ENCODE measurements around the gene MYBBP1A. TPM values are rescaled to one million over a fixed set of nuclear protein-coding genes. Genes with fewer than 3 reads are reported as not detected.

The MYBBP1A gene
- total RNA-seq, 1 experiment from 2014 or later: 163 TPM

- TF ChIP-seq PRDM15 (CRISPR knock-in tag; IDR thresholded peaks at IDR 0.05): no peak
- TF ChIP-seq SMAD3 (CRISPR knock-in tag; IDR thresholded peaks at IDR 0.05; ENCODE audit: borderline replicate concordance): no peak
- no peak for TF ChIP-seq JUN (CRISPR knock-in tag; IDR thresholded peaks at IDR 0.05)
- no peak for TF ChIP-seq TEAD1 (CRISPR knock-in tag; IDR thresholded peaks at IDR 0.05)
- no peak for TF ChIP-seq USF2 (CRISPR knock-in tag; IDR thresholded peaks at IDR 0.05)
- TF ChIP-seq ZNF281 (CRISPR knock-in tag; IDR thresholded peaks at IDR 0.05): no peak
- no peak for TF ChIP-seq HMGXB4 (CRISPR knock-in tag; IDR thresholded peaks at IDR 0.05)
- no peak for TF ChIP-seq JAZF1 (CRISPR knock-in tag; IDR thresholded peaks at IDR 0.05)
- no peak for TF ChIP-seq ZNF416 (CRISPR knock-in tag; IDR thresholded peaks at IDR 0.05)
Observed at GRCh38 chr17:4539025-4539424, 16.2 kb downstream of the MYBBP1A start (continued).

- H3K36me3 Mint-ChIP-seq: peaks cover 19% of the 10 kb centered on the region
- H3K4me3 Mint-ChIP-seq: no peak overlapping the region
- peaks cover 14% of the 10 kb centered on the region for H3K27me3 Mint-ChIP-seq (ENCODE audit: low read depth)
- ATAC-seq (no peak), DNase-seq (ENCODE audit: low spot score) (no peak)
- ChIA-PET POLR2A (interaction anchor here (0.6 to 3.2 kb wide), 5 partner anchors 13 to 241 kb away, joined by 3 to 7 read pairs (median 4); no protein-coding TSS in a partner anchor), CTCF (interaction anchor here (0.7 to 8.2 kb wide), 7 partner anchors 10 to 117 kb away, joined by 3 to 57 read pairs (median 6); partner anchors contain the start of gene SPNS2)
- peaks cover 18% of the 10 kb centered on the region for H3K4me1 Mint-ChIP-seq
- no peak overlapping the region for H3K27ac Mint-ChIP-seq
- no peaks in the 10 kb centered on the region for H3K9me3 Mint-ChIP-seq
- TF ChIP-seq FOXP1 (CRISPR knock-in tag; IDR thresholded peaks at IDR 0.05; ENCODE audit: borderline replicate concordance): no peak
- TF ChIP-seq IRF2 (CRISPR knock-in tag; IDR thresholded peaks at IDR 0.05; ENCODE audit: borderline replicate concordance, low read depth): no peak
- TF ChIP-seq STAT6 (CRISPR knock-in tag; conservative IDR thresholded peaks at IDR 0.05; ENCODE audit: low read depth): no peak
- TF ChIP-seq ZBTB43 (CRISPR knock-in tag; IDR thresholded peaks at IDR 0.05): no peak
- TF ChIP-seq CBFB (CRISPR knock-in tag; IDR thresholded peaks at IDR 0.05; ENCODE audit: low read depth): no peak
- no peak for TF ChIP-seq PREB (CRISPR knock-in tag; IDR thresholded peaks at IDR 0.05; ENCODE audit: borderline replicate concordance)
- TF ChIP-seq CREB1 (CRISPR knock-in tag; IDR thresholded peaks at IDR 0.05): no peak
- no peak for TF ChIP-seq ZNF121 (CRISPR knock-in tag; IDR thresholded peaks at IDR 0.05)
- TF ChIP-seq ZNF138 (CRISPR knock-in tag; conservative IDR thresholded peaks at IDR 0.05): no peak
- no peak for TF ChIP-seq GRHL2 (CRISPR knock-in tag; IDR thresholded peaks at IDR 0.05; ENCODE audit: insufficient replicate concordance, severe bottlenecking)
Observed at GRCh38 chr17:4538236-4539002, 16.8 kb downstream of the MYBBP1A start.
